ENCODE data around the gene LNX2.

GRCh38 chr13:27667946-27668345 is 47.6 kb upstream of the LNX2 start:
- TF ChIP-seq CTCF (IDR thresholded peaks at IDR 0.05) (no peak), POLR2A (IDR thresholded peaks at IDR 0.05) (no peak)

All from adrenal gland (tissue), 5 donors.